ENCODE results near the gene CASK. TPM values are rescaled to one million over a fixed set of nuclear protein-coding genes. Genes with fewer than 3 reads are reported as not detected.
A peak's percentile ranks its signal among the peaks of the same experiment; 100 is the strongest.

CASK gene
- total RNA-seq, 2 donors from 2014 or later = 22.3 to 27.4 TPM

- TF ChIP-seq POLR2A (IDR thresholded peaks at IDR 0.05) (no peak), CTCF (IDR thresholded peaks at IDR 0.05) (no peak)
- ATAC-seq = no peak
- no peaks in the 10 kb centered on the region for H3K27me3 ChIP-seq
- no peaks in the 10 kb centered on the region for H3K4me1 ChIP-seq
- H3K9me3 ChIP-seq = no peaks in the 10 kb centered on the region
- no peak overlapping the region for H3K27ac ChIP-seq
- WGBS, 2 donors = 55 to 68% methylated on average over 3 to 7 of the region's 7 CpGs
- intact Hi-C loops (cut with DNase I) = no loop called here
- no peak overlapping the region for H3K4me3 ChIP-seq
- H3K36me3 ChIP-seq (replicated peaks in 1 of 2; ENCODE audit: insufficient read depth in 1 of 2, low read depth in 2 of 2) = no peaks in the 10 kb centered on the region
- no peak for DNase-seq
Observed at GRCh38 chrX:41737065-41737464, 186.3 kb downstream of the CASK start.

GRCh38 chrX:41734530-41734929, 188.8 kb downstream of the CASK start:
- peak in 3 of 7 experiments; percentile 3 to 14 (median 8) for TF ChIP-seq CTCF (IDR thresholded peaks at IDR 0.05)
- no peak for TF ChIP-seq POLR2A (IDR thresholded peaks at IDR 0.05)
- Histone ChIP-seq H3K36me3 (replicated peaks in 1 of 2; ENCODE audit: insufficient read depth in 1 of 2, low read depth in 2 of 2) (no peaks in the 10 kb centered on the region), H3K27me3 (no peaks in the 10 kb centered on the region), H3K4me1 (no peaks in the 10 kb centered on the region), H3K27ac (no peak overlapping the region), H3K9me3 (no peaks in the 10 kb centered on the region), H3K4me3 (no peak overlapping the region)
- DNase-seq = no peak
- 50 to 77% methylated on average over 1 of the region's 1 CpG for WGBS, 2 donors
- ATAC-seq = no peak
- intact Hi-C loops (cut with DNase I) = no loop called here

- intact Hi-C loops (cut with DNase I) = no loop called here
- H3K27ac ChIP-seq = no peak overlapping the region
- ATAC-seq = no peak
- no peak for DNase-seq
- WGBS, 2 donors = 100% methylated on average over 1 of the region's 1 CpG
- TF ChIP-seq CTCF (IDR thresholded peaks at IDR 0.05) (no peak), POLR2A (IDR thresholded peaks at IDR 0.05) (no peak)
- no peaks in the 10 kb centered on the region for H3K4me1 ChIP-seq
- no peaks in the 10 kb centered on the region for H3K36me3 ChIP-seq (replicated peaks in 1 of 2; ENCODE audit: insufficient read depth in 1 of 2, low read depth in 2 of 2)
- H3K27me3 ChIP-seq = no peaks in the 10 kb centered on the region
- no peak overlapping the region for H3K4me3 ChIP-seq
- H3K9me3 ChIP-seq = no peaks in the 10 kb centered on the region
Observed at GRCh38 chrX:41733939-41734338, 189.4 kb downstream of the CASK start.

- ATAC-seq (no peak), DNase-seq (no peak)
- TF ChIP-seq POLR2A (IDR thresholded peaks at IDR 0.05) (no peak), CTCF (IDR thresholded peaks at IDR 0.05) (no peak)
- Histone ChIP-seq H3K27ac (no peak overlapping the region), H3K4me3 (no peak overlapping the region), H3K27me3 (no peaks in the 10 kb centered on the region), H3K36me3 (replicated peaks in 1 of 2; ENCODE audit: insufficient read depth in 1 of 2, low read depth in 2 of 2) (no peaks in the 10 kb centered on the region), H3K4me1 (no peaks in the 10 kb centered on the region), H3K9me3 (no peaks in the 10 kb centered on the region)
- 92 to 100% methylated on average over 2 of the region's 2 CpGs for WGBS, 2 donors
- intact Hi-C loops (cut with DNase I) = no loop called here
Observed at GRCh38 chrX:41732260-41732659, 191.1 kb downstream of the CASK start.

GRCh38 chrX:41730081-41730480, 193.3 kb downstream of the CASK start:
- Histone ChIP-seq H3K4me1 (no peaks in the 10 kb centered on the region), H3K4me3 (no peak overlapping the region), H3K27ac (no peak overlapping the region), H3K36me3 (replicated peaks in 1 of 2; ENCODE audit: insufficient read depth in 1 of 2, low read depth in 2 of 2) (no peaks in the 10 kb centered on the region), H3K9me3 (no peaks in the 10 kb centered on the region), H3K27me3 (no peaks in the 10 kb centered on the region)
- TF ChIP-seq POLR2A (IDR thresholded peaks at IDR 0.05) = no peak
- no peak for TF ChIP-seq CTCF (IDR thresholded peaks at IDR 0.05)
- DNase-seq = no peak
- ATAC-seq = no peak
- intact Hi-C loops (cut with DNase I) = no loop called here
- WGBS, 2 donors = 63 to 80% methylated on average over 2 of the region's 2 CpGs
